Urothelium cell line (cell line): ENCODE data around the gene SPATA19.

Experiments
- DNase-seq: peaks from one replicate; pipeline ENCODE4 v3.0.0; 2011; ENCODE audit warnings: low spot score, mixed read lengths
- FAIRE-seq: peaks from 2 replicates; lab custom pipeline; 2011; peaks lifted over from hg19 to GRCh38; lab: Jason Lieb, UNC

Gene SPATA19

GRCh38 chr11:133819114-133819513 is 26.2 kb downstream of the SPATA19 start:
- no peak for DNase-seq
- FAIRE-seq: no peak

- FAIRE-seq (no peak), DNase-seq (no peak)
These were observed 27.0 kb downstream of the SPATA19 start for GRCh38 chr11:133818302-133818701.

- no peak for DNase-seq
- no peak for FAIRE-seq
These were observed 27.9 kb downstream of the SPATA19 start for GRCh38 chr11:133817449-133817848.

GRCh38 chr11:133816146-133816870 is 29.0 kb downstream of the SPATA19 start:
- DNase-seq (no peak), FAIRE-seq (no peak)

- FAIRE-seq: no peak
These were observed 29.7 kb downstream of the SPATA19 start for GRCh38 chr11:133815636-133816035.

GRCh38 chr11:133814588-133815100 is 30.7 kb downstream of the SPATA19 start:
- FAIRE-seq (no peak), DNase-seq (no peak)

More at GRCh38 chr11:133815636-133816035, 29.7 kb downstream of the SPATA19 start:
- no peak for DNase-seq

- FAIRE-seq (no peak), DNase-seq (no peak)
These were observed 33.2 kb downstream of the SPATA19 start for GRCh38 chr11:133811850-133812685.

GRCh38 chr11:133810766-133811165 is 34.5 kb downstream of the SPATA19 start:
- DNase-seq (no peak), FAIRE-seq (no peak)

- FAIRE-seq (no peak), DNase-seq (no peak)
These were observed 35.5 kb downstream of the SPATA19 start for GRCh38 chr11:133809569-133810491.

GRCh38 chr11:133808393-133809140 is 36.7 kb downstream of the SPATA19 start:
- DNase-seq (no peak), FAIRE-seq (no peak)

- FAIRE-seq: no peak
- no peak for DNase-seq
These were observed 42.3 kb downstream of the SPATA19 start for GRCh38 chr11:133803026-133803425.

GRCh38 chr11:133801356-133801755 is 44.0 kb downstream of the SPATA19 start:
- no peak for FAIRE-seq
- DNase-seq: no peak

GRCh38 chr11:133800666-133801065 is 44.6 kb downstream of the SPATA19 start:
- no peak for FAIRE-seq
- DNase-seq: no peak

- FAIRE-seq (no peak), DNase-seq (no peak)
These were observed 47.8 kb downstream of the SPATA19 start for GRCh38 chr11:133797554-133797953.

GRCh38 chr11:133796043-133796795 is 49.1 kb downstream of the SPATA19 start:
- no peak for FAIRE-seq
- DNase-seq: no peak

GRCh38 chr11:133795088-133795487 is 50.2 kb downstream of the SPATA19 start:
- FAIRE-seq (no peak), DNase-seq (no peak)

GRCh38 chr11:133794205-133794604 is 51.1 kb downstream of the SPATA19 start:
- FAIRE-seq: no peak
- DNase-seq: no peak

- FAIRE-seq: no peak
- DNase-seq: no peak
These were observed 51.9 kb downstream of the SPATA19 start for GRCh38 chr11:133793271-133794035.

- FAIRE-seq: no peak
- DNase-seq: no peak
These were observed 54.3 kb downstream of the SPATA19 start for GRCh38 chr11:133790995-133791394.
